CD4-positive, alpha-beta T cell (primary cell): ENCODE data around the gene ATAD2B. TPM values are rescaled to one million over a fixed set of nuclear protein-coding genes. Genes with fewer than 3 reads are reported as not detected.

ENCODE experiments used
- ATAC-seq: fragments of 200-7000 bp; cut with Tn5 transposase; one replicate; pipeline ENCODE4 v1.10.0; 2022; ENCODE audit warnings: mild to moderate bottlenecking; ENCODE audit not compliant: poor library complexity
- CTCF ChIA-PET: fragments of 350-600 bp; sonication (Branson Sonifier 250); formaldehyde crosslinking; loops from one replicate; lab custom pipeline; 2021; ENCODE audit warnings: antibody characterized with exemption, inconsistent platforms; lab: Charles Lee
- POLR2A ChIA-PET: fragments of 350-600 bp; sonication (Branson Sonifier 250); formaldehyde crosslinking; loops from one replicate; lab custom pipeline; 2021; ENCODE audit warnings: antibody characterized with exemption, inconsistent platforms; lab: Charles Lee
- DNase-seq, 14 experiments: peaks; one replicate each; pipeline ENCODE4 v3.0.0-alpha.2; 2013 to 2020; ENCODE audit warnings: mixed read lengths in 2 of 14
- H3K27ac ChIP-seq, 2 donors: one replicate each; pipeline versions ENCODE4 v1.5.1 to v1.7.0; 2013; ENCODE audit warnings: low read length in 2 of 2, low read depth in 1 of 2, mild to moderate bottlenecking in 1 of 2
- H3K27me3 ChIP-seq, 2 experiments: 1 replicate in 1 of 2; 2 replicates in 1 of 2; pipeline versions ENCODE4 v1.6.1 to v1.7.0; 2013; ENCODE audit warnings: low read length in 2 of 2, control low read depth in 1 of 2, mild to moderate bottlenecking in 1 of 2, moderate library complexity in 1 of 2; ENCODE audit not compliant: insufficient read depth in 2 of 2, control insufficient read depth in 1 of 2
- H3K36me3 ChIP-seq: one replicate; pipeline ENCODE4 v1.6.1; 2013; ENCODE audit warnings: low read length, control low read depth; ENCODE audit not compliant: insufficient read depth
- H3K4me1 ChIP-seq: one replicate; pipeline ENCODE4 v1.6.1; 2013; ENCODE audit warnings: low read length, control low read depth; ENCODE audit not compliant: insufficient read depth
- H3K4me3 ChIP-seq: one replicate; pipeline ENCODE4 v1.5.1; 2013; ENCODE audit warnings: mild to moderate bottlenecking, low read length, moderate library complexity
- H3K9me3 ChIP-seq, 2 experiments: 1 replicate in 1 of 2; 2 replicates in 1 of 2; pipeline versions ENCODE4 v1.6.1 to v1.7.0; 2013; ENCODE audit warnings: low read length in 2 of 2, mild to moderate bottlenecking in 2 of 2, control low read depth in 1 of 2, moderate library complexity in 1 of 2; ENCODE audit not compliant: control insufficient read depth in 1 of 2, insufficient read depth in 1 of 2
- H3K27ac Mint-ChIP-seq: one replicate; pipeline ENCODE4 v1.8.0; 2020; ENCODE audit warnings: mixed read lengths
- H3K27me3 Mint-ChIP-seq: one replicate; pipeline ENCODE4 v1.8.0; 2021; ENCODE audit warnings: mixed read lengths
- H3K36me3 Mint-ChIP-seq: one replicate; pipeline ENCODE4 v1.8.0; 2021; ENCODE audit warnings: low read depth, mixed read lengths
- H3K4me1 Mint-ChIP-seq: one replicate; pipeline ENCODE4 v1.8.0; 2021; ENCODE audit warnings: low read depth, mixed read lengths
- H3K4me3 Mint-ChIP-seq: one replicate; pipeline ENCODE4 v1.8.0; 2020; ENCODE audit warnings: mild to moderate bottlenecking, mixed read lengths
- H3K9me3 Mint-ChIP-seq: one replicate; pipeline ENCODE4 v1.8.0; 2020; ENCODE audit warnings: mixed read lengths
- intact Hi-C, 2 experiments: fragments of 100-400 bp; cut with DNase I in 1 of 2; cut with micrococcal nuclease in 1 of 2; formaldehyde crosslinking; loops; one replicate each; pipeline versions ENCODE4 v1.15.1 to v1.9.0; 2023 to 2025; cut with DNase I, micrococcal nuclease
- total RNA-seq, 174 experiments: library from RNA in 2 of 174; stranded (reverse) in 2 of 174; gene quantifications; one replicate each; pipeline ENCODE4 v1.2.3 and lab custom pipeline; 2021 to 2026
- TF ChIP-seq, protein P1 (sequence below): fragments of 200-600 bp; IDR thresholded peaks from one replicate; pipeline ENCODE4 v1.8.0; 2022; ENCODE audit warnings: antibody characterized with exemption, mild to moderate bottlenecking

ATAD2B gene
- total RNA-seq, 2 experiments from 2014 or later: 30.7 to 35.4 TPM

DNA sequence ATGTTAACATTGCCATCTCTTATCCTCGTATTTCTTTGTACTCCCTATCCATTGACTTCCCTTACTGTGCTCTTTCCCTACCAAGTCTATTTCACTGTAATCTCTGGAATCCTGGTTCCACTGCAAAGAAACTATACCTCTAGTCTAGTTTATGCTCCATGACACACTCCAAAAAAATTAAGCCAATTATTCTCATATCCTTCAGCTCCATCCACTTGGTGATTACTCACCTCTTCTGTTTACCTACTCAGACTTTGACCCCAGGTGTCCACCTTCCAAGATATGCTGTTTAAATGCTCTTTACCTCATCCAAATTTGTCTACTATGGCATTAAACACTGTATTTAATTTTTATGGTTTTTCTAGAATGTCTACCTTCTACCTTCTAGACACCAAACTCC lies 137.9 kb downstream of the ATAD2B start:
- POLR2A ChIA-PET: no interaction called here
- no peaks in the 10 kb centered on the region for H3K27me3 Mint-ChIP-seq
- H3K9me3 Mint-ChIP-seq: no peaks in the 10 kb centered on the region
- H3K4me1 Mint-ChIP-seq: peaks cover 40% of the 10 kb centered on the region
- no peaks in the 10 kb centered on the region for H3K9me3 ChIP-seq
- CTCF ChIA-PET: interaction anchor here (1.2 to 1.3 kb wide), 2 partner anchors 9 to 36 kb away, joined by 3 to 4 read pairs; no protein-coding TSS in a partner anchor
- no peak overlapping the region for H3K27ac ChIP-seq
- peaks cover 59% of the 10 kb centered on the region for H3K36me3 Mint-ChIP-seq
- TF ChIP-seq, protein P1, sequence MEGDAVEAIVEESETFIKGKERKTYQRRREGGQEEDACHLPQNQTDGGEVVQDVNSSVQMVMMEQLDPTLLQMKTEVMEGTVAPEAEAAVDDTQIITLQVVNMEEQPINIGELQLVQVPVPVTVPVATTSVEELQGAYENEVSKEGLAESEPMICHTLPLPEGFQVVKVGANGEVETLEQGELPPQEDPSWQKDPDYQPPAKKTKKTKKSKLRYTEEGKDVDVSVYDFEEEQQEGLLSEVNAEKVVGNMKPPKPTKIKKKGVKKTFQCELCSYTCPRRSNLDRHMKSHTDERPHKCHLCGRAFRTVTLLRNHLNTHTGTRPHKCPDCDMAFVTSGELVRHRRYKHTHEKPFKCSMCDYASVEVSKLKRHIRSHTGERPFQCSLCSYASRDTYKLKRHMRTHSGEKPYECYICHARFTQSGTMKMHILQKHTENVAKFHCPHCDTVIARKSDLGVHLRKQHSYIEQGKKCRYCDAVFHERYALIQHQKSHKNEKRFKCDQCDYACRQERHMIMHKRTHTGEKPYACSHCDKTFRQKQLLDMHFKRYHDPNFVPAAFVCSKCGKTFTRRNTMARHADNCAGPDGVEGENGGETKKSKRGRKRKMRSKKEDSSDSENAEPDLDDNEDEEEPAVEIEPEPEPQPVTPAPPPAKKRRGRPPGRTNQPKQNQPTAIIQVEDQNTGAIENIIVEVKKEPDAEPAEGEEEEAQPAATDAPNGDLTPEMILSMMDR: no peak
- H3K27ac Mint-ChIP-seq: peak overlapping the region; percentile 69
- H3K4me1 ChIP-seq: no peaks in the 10 kb centered on the region
- H3K4me3 ChIP-seq: no peak overlapping the region
- ATAC-seq: no peak
- intact Hi-C loops: no loop called here
- no peak for DNase-seq
- peaks cover 40% of the 10 kb centered on the region for H3K36me3 ChIP-seq
- no peaks in the 10 kb centered on the region for H3K27me3 ChIP-seq
- no peak overlapping the region for H3K4me3 Mint-ChIP-seq

DNA sequence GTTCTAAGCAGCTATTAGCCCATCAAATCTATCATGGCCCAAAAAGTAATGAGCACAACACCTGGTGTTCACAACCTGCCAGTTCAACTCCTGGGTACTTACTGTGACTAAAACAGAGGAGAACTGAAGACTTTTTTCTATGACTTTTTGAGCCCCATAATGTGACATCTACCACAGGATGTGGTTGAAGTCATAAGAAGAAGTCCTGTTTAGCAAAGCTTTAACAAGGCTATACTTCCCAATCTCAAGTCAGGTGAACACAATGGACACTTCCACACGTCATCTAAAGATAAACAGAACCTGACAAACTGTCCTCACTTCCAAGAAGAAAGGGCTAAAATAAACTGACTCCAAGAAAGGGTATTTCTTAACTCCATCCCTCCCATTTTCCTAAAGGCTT lies 138.8 kb downstream of the ATAD2B start:
- H3K27me3 Mint-ChIP-seq: no peaks in the 10 kb centered on the region
- intact Hi-C loops: no loop called here
- Histone ChIP-seq H3K9me3 (no peaks in the 10 kb centered on the region), H3K27ac (no peak overlapping the region), H3K4me3 (no peak overlapping the region), H3K36me3 (peaks cover 42% of the 10 kb centered on the region), H3K4me1 (no peaks in the 10 kb centered on the region), H3K27me3 (no peaks in the 10 kb centered on the region)
- DNase-seq: peak in 3 of 14 experiments; percentile 28 to 74 (median 29)
- no peak overlapping the region for H3K4me3 Mint-ChIP-seq
- POLR2A ChIA-PET: interaction anchor here (0.6 to 1.0 kb wide), 3 partner anchors 14 to 139 kb away, joined by 3 read pairs; partner anchors contain the start of gene ATAD2B
- H3K27ac Mint-ChIP-seq: peak overlapping the region; percentile 69
- H3K9me3 Mint-ChIP-seq: no peaks in the 10 kb centered on the region
- peaks cover 62% of the 10 kb centered on the region for H3K36me3 Mint-ChIP-seq
- peak; percentile 91 for ATAC-seq
- CTCF ChIA-PET: interaction anchor here (1.2 to 1.3 kb wide), 2 partner anchors 8 to 37 kb away, joined by 3 to 4 read pairs; no protein-coding TSS in a partner anchor
- H3K4me1 Mint-ChIP-seq: peaks cover 40% of the 10 kb centered on the region
- TF ChIP-seq, protein P1: no peak

DNA sequence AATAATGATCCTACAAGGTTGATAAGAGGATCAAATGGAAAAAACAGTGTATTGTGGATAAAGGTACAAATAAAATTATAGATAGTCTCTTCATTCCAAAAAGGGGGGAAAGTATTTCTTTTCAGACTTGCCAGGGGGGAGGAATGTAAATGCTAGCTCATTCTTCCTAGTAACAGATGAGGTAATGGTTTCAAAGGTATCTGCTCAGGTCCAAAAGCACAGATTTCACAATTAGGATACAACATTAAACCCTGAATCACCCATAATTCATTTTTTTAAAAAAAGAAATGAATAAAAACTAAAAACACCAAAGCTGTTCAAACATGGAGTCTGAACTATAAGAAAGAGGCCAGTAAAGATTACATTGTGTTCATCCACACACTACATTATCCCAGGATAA lies 142.0 kb downstream of the ATAD2B start:
- DNase-seq (no peak), ATAC-seq (no peak)
- H3K4me3 Mint-ChIP-seq: no peak overlapping the region
- intact Hi-C loops: no loop called here
- TF ChIP-seq, protein P1: no peak
- Histone ChIP-seq H3K27ac (no peak overlapping the region), H3K36me3 (peaks cover 44% of the 10 kb centered on the region), H3K4me1 (no peaks in the 10 kb centered on the region), H3K27me3 (no peaks in the 10 kb centered on the region), H3K4me3 (no peak overlapping the region), H3K9me3 (no peaks in the 10 kb centered on the region)
- H3K4me1 Mint-ChIP-seq: peaks cover 26% of the 10 kb centered on the region
- H3K9me3 Mint-ChIP-seq: no peaks in the 10 kb centered on the region
- ChIA-PET CTCF (no interaction called here), POLR2A (interaction anchor here (0.7 kb wide), 1 partner anchor 330 kb away, joined by 4 read pairs; no protein-coding TSS in a partner anchor)
- H3K27ac Mint-ChIP-seq: no peak overlapping the region
- no peaks in the 10 kb centered on the region for H3K27me3 Mint-ChIP-seq
- H3K36me3 Mint-ChIP-seq: peaks cover 70% of the 10 kb centered on the region
